Neural cell (in vitro differentiated cells): ENCODE measurements around the gene UROC1.

Experiments used
- EP300 ChIP-seq: fragments of 450-650 bp; conservative IDR thresholded peaks from 2 replicates; pipeline ENCODE4 v1.6.1; 2014; ENCODE audit warnings: antibody characterized with exemption, mild to moderate bottlenecking, moderate library complexity; ENCODE audit not compliant: poor library complexity, severe bottlenecking
- EZH2 ChIP-seq: fragments of 200-600, 300-800 bp; shearing (Covaris generic), sonication (generic); IDR thresholded peaks from 2 replicates; pipeline ENCODE4 v1.6.1; 2014; ENCODE audit warnings: antibody characterized with exemption, low read length, borderline replicate concordance, mild to moderate bottlenecking; ENCODE audit not compliant: insufficient read depth, poor library complexity, severe bottlenecking
- POLR2AphosphoS5 ChIP-seq: IDR thresholded peaks from 2 replicates; pipeline ENCODE4 v1.6.1; 2012
- REST ChIP-seq: IDR thresholded peaks from 2 replicates; pipeline ENCODE4 v1.6.1; 2012; ENCODE audit warnings: borderline replicate concordance
- SMC3 ChIP-seq: fragments of 450-650 bp; conservative IDR thresholded peaks from 2 replicates; pipeline ENCODE4 v1.6.1; 2014; ENCODE audit warnings: antibody characterized with exemption, mild to moderate bottlenecking, moderate library complexity; ENCODE audit not compliant: poor library complexity
- TAF1 ChIP-seq: IDR thresholded peaks from 2 replicates; pipeline ENCODE4 v1.6.1; 2012; ENCODE audit warnings: low read depth
- TF ChIP-seq, protein P1 (sequence below): fragments of 450-650 bp; IDR thresholded peaks from 2 replicates; pipeline ENCODE4 v1.5.1; 2014; ENCODE audit warnings: antibody characterized with exemption, mild to moderate bottlenecking, moderate library complexity; ENCODE audit not compliant: poor library complexity, severe bottlenecking

- TF ChIP-seq, protein P1, sequence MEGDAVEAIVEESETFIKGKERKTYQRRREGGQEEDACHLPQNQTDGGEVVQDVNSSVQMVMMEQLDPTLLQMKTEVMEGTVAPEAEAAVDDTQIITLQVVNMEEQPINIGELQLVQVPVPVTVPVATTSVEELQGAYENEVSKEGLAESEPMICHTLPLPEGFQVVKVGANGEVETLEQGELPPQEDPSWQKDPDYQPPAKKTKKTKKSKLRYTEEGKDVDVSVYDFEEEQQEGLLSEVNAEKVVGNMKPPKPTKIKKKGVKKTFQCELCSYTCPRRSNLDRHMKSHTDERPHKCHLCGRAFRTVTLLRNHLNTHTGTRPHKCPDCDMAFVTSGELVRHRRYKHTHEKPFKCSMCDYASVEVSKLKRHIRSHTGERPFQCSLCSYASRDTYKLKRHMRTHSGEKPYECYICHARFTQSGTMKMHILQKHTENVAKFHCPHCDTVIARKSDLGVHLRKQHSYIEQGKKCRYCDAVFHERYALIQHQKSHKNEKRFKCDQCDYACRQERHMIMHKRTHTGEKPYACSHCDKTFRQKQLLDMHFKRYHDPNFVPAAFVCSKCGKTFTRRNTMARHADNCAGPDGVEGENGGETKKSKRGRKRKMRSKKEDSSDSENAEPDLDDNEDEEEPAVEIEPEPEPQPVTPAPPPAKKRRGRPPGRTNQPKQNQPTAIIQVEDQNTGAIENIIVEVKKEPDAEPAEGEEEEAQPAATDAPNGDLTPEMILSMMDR, result no peak
- no peak for TF ChIP-seq EZH2
- TF ChIP-seq EP300, result no peak
- no peak for TF ChIP-seq POLR2AphosphoS5
- no peak for TF ChIP-seq SMC3
- TF ChIP-seq REST, result no peak
- no peak for TF ChIP-seq TAF1
These were observed 8.5 kb upstream of the UROC1 start for GRCh38 chr3:126525853-126526667.
